Tibial nerve (tissue), 3 donors: ENCODE results near the gene OR8U1.

ENCODE experiments used
- CTCF ChIP-seq, 5 experiments: fragments of 200-600 bp in 3 of 5; fragments of 450-650 bp in 2 of 5; sonication (generic) in 3 of 5; IDR thresholded peaks; one replicate each; pipeline ENCODE4 v1.5.1; 2016 to 2019; ENCODE audit warnings: antibody characterized with exemption in 5 of 5, mild to moderate bottlenecking in 3 of 5, moderate library complexity in 2 of 5
- POLR2A ChIP-seq, 2 donors: fragments of 450-650 bp; IDR thresholded peaks; one replicate each; pipeline ENCODE4 v1.6.1; 2017; ENCODE audit warnings: antibody characterized with exemption in 2 of 2, mild to moderate bottlenecking in 2 of 2, moderate library complexity in 2 of 2

GRCh38 chr11:56333156-56333555, 42.3 kb upstream of the OR8U1 start:
- TF ChIP-seq CTCF (IDR thresholded peaks at IDR 0.05) (no peak), POLR2A (IDR thresholded peaks at IDR 0.05) (no peak)
